Adrenal gland (tissue), 19 donors: ENCODE measurements around the gene ASH1L. TPM values are rescaled to one million over a fixed set of nuclear protein-coding genes. Genes with fewer than 3 reads are reported as not detected.
"Not testable (repeated sequence)": the region's sequence is repeated elsewhere in the genome, so short reads cannot be mapped to it uniquely, and the experiment has no call there.

ENCODE experiments used
- DNase-seq, 7 donors: peaks; one replicate each; pipeline ENCODE4 v3.0.0-alpha.2; 2019 to 2020
- H3K27ac ChIP-seq, 5 donors: fragments of 200-600 bp; sonication (generic) in 4 of 5; 1 replicate in 3 of 5; 2 replicates in 2 of 5; pipeline versions ENCODE4 v1.5.1 to v1.8.0; 2016 to 2020; ENCODE audit warnings: mild to moderate bottlenecking in 1 of 5
- H3K27me3 ChIP-seq: fragments of 200-600 bp; 2 replicates; pipeline ENCODE4 v1.8.0; 2021
- H3K36me3 ChIP-seq, 2 donors: fragments of 200-600 bp; replicated peaks in 1 of 2; 1 replicate in 1 of 2; 2 replicates in 1 of 2; pipeline versions ENCODE4 v1.5.1 to v1.8.0; 2018 to 2022
- H3K4me1 ChIP-seq, 2 donors: fragments of 200-600 bp; replicated peaks in 1 of 2; 1 replicate in 1 of 2; 2 replicates in 1 of 2; pipeline versions ENCODE4 v1.5.1 to v1.8.0; 2018 to 2021
- H3K4me3 ChIP-seq, 4 donors: fragments of 200-600 bp; sonication (generic) in 3 of 4; one replicate each; pipeline ENCODE4 v1.5.1; 2016 to 2018
- H3K9me3 ChIP-seq, 3 donors: fragments of 200-600 bp; sonication (generic) in 1 of 3; replicated peaks in 1 of 3; 1 replicate in 2 of 3; 2 replicates in 1 of 3; pipeline versions ENCODE4 v1.5.1 to v1.8.0; 2016 to 2021
- CTCF ChIP-seq, 6 experiments: fragments of 450-650 bp in 4 of 6; fragments of 200-600 bp in 2 of 6; sonication (generic) in 1 of 6; IDR thresholded peaks; 1 replicate in 5 of 6; 2 replicates in 1 of 6; pipeline versions ENCODE4 v1.5.1 to v1.8.0; 2016 to 2021; ENCODE audit warnings: antibody characterized with exemption in 6 of 6, mild to moderate bottlenecking in 2 of 6, moderate library complexity in 1 of 6
- POLR2A ChIP-seq, 2 donors: fragments of 450-650 bp; IDR thresholded peaks; one replicate each; pipeline ENCODE4 v1.6.1; 2017; ENCODE audit warnings: antibody characterized with exemption in 2 of 2, mild to moderate bottlenecking in 2 of 2, moderate library complexity in 1 of 2
- WGBS, 4 donors: extraction: QIAGEN DNeasy Blood & Tissue Kit in 2 of 4; methylation state at CpG; one replicate each; pipeline versions ENCODE4 v1.1.5 to v1.1.7; 2013 to 2017; 5-methylcytosine and 5-hydroxymethylcytosine counted together
- intact Hi-C, 2 donors: fragments of 100-400 bp; cut with DNase I; formaldehyde crosslinking; loops; one replicate each; pipeline versions ENCODE4 v1.14.1 to v1.15.0; 2022 to 2023
- long read RNA-seq, 10 donors: library from polyadenylated mRNA in 3 of 10; unstranded in 2 of 10; stranded (forward) in 1 of 10; transcript quantifications; one replicate each; pipeline ENCODE4 v2.0.0 and lab custom pipeline, GENCODE V29; 2021 to 2026
- polyA plus RNA-seq, 3 donors: library from polyadenylated mRNA; stranded (reverse); fragments of 200-250 nt in 2 of 3; fragments of 350-450 nt in 1 of 3; fragmentation: Illumina TruSeq in 1 of 3; extraction: RNeasy Lipid Tissue Mini Kit (QIAGEN cat#74804) in 1 of 3; gene quantifications; one replicate each; pipeline ENCODE4 v1.2.3, GENCODE V29; 2013 to 2014
- total RNA-seq, 9 donors: library from RNA; depleted of rRNA in 4 of 9; stranded (reverse); fragments of >200 nt in 4 of 9; fragments of 120-200 nt in 1 of 9; fragmentation: NEBNext Ultra II Directional in 1 of 9; extraction: Animal tissue kit (Norgen Biotek cat#: 25700) in 1 of 9; gene quantifications; one replicate each; pipeline versions ENCODE4 v1.1.0 to v1.2.4, GENCODE V29; 2013 to 2023
- donor health status: healthy with polysubstance abuse.
- donor health status: Bipolar disorder and iron deficiency.
- donor health status: DM: yes; HTN: yes; CAD: no.
- donor health status: DM: no; HTN: no; CAD: no.
- donor health status: DM: no; HTN: no; CAD: no.
- donor health status: DM: yes; HTN: yes; CAD: no.

The ASH1L gene, protein sequence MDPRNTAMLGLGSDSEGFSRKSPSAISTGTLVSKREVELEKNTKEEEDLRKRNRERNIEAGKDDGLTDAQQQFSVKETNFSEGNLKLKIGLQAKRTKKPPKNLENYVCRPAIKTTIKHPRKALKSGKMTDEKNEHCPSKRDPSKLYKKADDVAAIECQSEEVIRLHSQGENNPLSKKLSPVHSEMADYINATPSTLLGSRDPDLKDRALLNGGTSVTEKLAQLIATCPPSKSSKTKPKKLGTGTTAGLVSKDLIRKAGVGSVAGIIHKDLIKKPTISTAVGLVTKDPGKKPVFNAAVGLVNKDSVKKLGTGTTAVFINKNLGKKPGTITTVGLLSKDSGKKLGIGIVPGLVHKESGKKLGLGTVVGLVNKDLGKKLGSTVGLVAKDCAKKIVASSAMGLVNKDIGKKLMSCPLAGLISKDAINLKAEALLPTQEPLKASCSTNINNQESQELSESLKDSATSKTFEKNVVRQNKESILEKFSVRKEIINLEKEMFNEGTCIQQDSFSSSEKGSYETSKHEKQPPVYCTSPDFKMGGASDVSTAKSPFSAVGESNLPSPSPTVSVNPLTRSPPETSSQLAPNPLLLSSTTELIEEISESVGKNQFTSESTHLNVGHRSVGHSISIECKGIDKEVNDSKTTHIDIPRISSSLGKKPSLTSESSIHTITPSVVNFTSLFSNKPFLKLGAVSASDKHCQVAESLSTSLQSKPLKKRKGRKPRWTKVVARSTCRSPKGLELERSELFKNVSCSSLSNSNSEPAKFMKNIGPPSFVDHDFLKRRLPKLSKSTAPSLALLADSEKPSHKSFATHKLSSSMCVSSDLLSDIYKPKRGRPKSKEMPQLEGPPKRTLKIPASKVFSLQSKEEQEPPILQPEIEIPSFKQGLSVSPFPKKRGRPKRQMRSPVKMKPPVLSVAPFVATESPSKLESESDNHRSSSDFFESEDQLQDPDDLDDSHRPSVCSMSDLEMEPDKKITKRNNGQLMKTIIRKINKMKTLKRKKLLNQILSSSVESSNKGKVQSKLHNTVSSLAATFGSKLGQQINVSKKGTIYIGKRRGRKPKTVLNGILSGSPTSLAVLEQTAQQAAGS (N-terminal part only)
- total RNA-seq (10 to 100 TPM; 38.8 to 59.3 (median 46.8) TPM), polyA plus RNA-seq (10 to 100 TPM in 1 of 3 donors, 1 to 10 TPM in 2; 3.7 to 33.4 (median 9.2) TPM)
- long read RNA-seq, donor 1: 0 reads
- long read RNA-seq, donor 2: 0 reads
- long read RNA-seq, donor 3: 0 reads
- long read RNA-seq, donor 4, partial matches to known transcripts: 5 of 14 reads
- long read RNA-seq, donor 4, other reads (novel, unspliced or antisense): 9 of 14 reads
- long read RNA-seq, donor 5, partial matches to known transcripts: 1 of 1 reads
- long read RNA-seq, donor 5, other reads (novel, unspliced or antisense): 0 of 1 reads
- long read RNA-seq, donor 6, partial matches to known transcripts: 6 of 15 reads
- long read RNA-seq, donor 6, other reads (novel, unspliced or antisense): 9 of 15 reads
- long read RNA-seq, donor 7: 0 reads
- long read RNA-seq, donor 8, partial matches to known transcripts: 0 of 1 reads
- long read RNA-seq, donor 8, other reads (novel, unspliced or antisense): 0 of 1 reads
- long read RNA-seq, donor 9, partial matches to known transcripts: 0 of 1 reads
- long read RNA-seq, donor 9, other reads (novel, unspliced or antisense): 0 of 1 reads
- long read RNA-seq, donor 10: 0 reads

DNA sequence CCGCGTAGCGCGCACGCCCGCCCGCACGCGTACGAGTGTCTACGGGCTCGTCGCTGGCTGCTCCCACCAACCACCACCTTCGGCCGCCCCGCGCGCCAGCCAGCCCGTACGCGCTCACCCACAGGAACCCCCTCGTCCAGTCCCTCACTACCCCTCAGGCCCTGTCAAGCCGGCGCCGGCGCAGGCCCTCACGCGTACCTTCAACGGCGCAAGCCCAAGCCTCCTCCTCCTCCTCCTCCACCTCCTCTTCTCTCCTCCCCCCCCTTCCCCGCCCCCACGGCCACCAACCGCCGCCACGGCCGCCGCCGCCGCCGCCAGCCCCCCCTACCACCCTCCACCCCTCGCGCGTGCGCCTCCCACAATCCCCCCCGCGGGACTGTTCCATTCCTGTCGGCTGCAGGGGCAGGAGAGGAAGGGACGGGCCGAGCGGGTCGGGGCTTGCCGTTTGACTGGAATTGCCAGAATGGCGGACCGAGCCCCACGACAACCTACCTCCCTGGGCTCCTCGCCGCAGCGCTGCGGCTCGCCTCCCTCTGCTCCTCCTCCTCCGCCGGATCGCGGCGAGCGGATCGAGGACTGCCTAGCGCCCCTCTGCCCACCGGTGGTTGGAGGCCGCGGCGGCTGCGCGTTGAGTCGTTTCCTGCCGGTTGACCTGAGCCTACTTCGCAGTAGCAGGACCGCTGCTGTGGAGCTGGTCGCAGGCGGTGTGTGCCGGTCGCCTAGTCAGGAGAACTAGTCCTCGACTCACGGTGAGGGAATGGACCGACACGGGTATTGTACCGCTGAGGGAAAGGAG lies at the start of gene ASH1L:
ASH1L (minus strand) TSS at position 223 of the 796 bp plus-strand sequence. CDS start 41,284 bp downstream, outside the sequence.
- DNase-seq: peak; percentile 92 to 96 (median 95)
- Histone ChIP-seq H3K4me3 (peak within 1 kb of the TSS; percentile 57 to 100 (median 90)), H3K36me3 (no peaks in the 10 kb centered on the region), H3K27me3 (no peaks in the 10 kb centered on the region), H3K9me3 (no peaks in the 10 kb centered on the region), H3K4me1 (peaks cover 20 to 36% of the 10 kb centered on the region in 2 donors), H3K27ac (peak within 1 kb of the TSS; percentile 73 to 100 (median 97))
- intact Hi-C loops: no loop called here
- 1 to 2% (median 1%) methylated on average over 35 to 87 of the region's 87 CpGs for WGBS, 4 donors
- TF ChIP-seq CTCF (IDR thresholded peaks at IDR 0.05) (peak in 4 of 6 experiments; percentile 13 to 41 (median 24)), POLR2A (IDR thresholded peaks at IDR 0.05) (peak; percentile 95 to 97)

- Histone ChIP-seq H3K4me3 (peak overlapping the region in 1 of 4 donors; percentile 66), H3K36me3 (peaks cover 0 to 13% of the 10 kb centered on the region in 2 donors)
- H3K4me1 ChIP-seq, H3K27me3 ChIP-seq, H3K9me3 ChIP-seq, H3K27ac ChIP-seq, DNase-seq, intact Hi-C loops: not testable (repeated sequence)
- WGBS, 4 donors: 0% methylated on average over 5 of the region's 33 CpGs; no CpG with 5 or more reads in 3 of the 4 donors
Observed at GRCh38 chr1:155610257-155610647, 47.6 kb upstream of the ASH1L start.

DNA sequence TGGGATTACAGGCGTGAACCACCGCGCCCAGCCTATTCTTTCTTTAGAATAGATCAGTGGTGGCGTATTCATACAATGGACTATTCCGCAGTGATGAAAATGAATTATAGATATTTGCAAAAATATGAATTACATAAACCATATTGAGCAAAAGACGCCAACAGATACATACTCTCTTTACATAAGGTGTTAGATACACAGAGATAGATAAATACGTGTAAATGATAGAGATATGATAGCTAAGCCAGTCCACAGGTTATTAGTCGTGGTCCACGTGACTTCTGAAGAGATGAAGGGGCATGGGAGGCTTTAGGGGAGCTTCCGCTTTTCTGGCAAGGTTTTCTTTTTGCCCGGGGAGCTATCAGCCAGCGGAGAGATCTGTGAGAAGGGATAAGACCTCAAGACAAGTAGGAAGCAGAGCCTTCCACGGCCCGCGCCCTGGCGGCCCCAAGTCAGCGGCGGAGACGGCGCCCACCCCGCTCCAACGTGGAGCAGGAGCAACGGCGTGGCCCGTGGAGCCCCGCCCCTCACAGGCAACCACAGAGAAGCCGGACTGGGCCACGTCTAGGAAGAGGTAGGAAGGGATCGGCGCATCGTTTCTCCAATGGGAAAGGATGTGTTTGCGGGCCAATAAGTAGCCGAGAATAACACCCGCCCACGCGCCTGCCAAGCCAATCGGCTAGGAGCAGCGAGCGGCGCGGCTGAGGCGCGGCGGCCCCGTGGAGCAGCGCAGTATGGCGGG lies 47.1 kb upstream of the ASH1L start, which contains the start of gene MSTO1:
MSTO1 (plus strand) TSS at position 704 of the 742 bp plus-strand sequence; CDS start at position 735, 31 bp downstream.
- 7 to 15% (median 10%) methylated on average over 25 to 43 of the region's 47 CpGs for WGBS, 4 donors
- peak; percentile 94 to 99 (median 98) for DNase-seq
- H3K36me3 ChIP-seq: peaks cover 0 to 13% of the 10 kb centered on the region in 2 donors
- peaks cover 0 to 5% of the 10 kb centered on the region in 2 donors for H3K4me1 ChIP-seq
- H3K27me3 ChIP-seq: no peaks in the 10 kb centered on the region
- intact Hi-C loops: no loop called here
- no peaks in the 10 kb centered on the region for H3K9me3 ChIP-seq
- TF ChIP-seq CTCF (IDR thresholded peaks at IDR 0.05) (no peak), POLR2A (IDR thresholded peaks at IDR 0.05) (peak; percentile 4 to 34)
- peak within 1 kb of the TSS in 3 of 4 donors; percentile 54 to 77 (median 66) for H3K4me3 ChIP-seq
- H3K27ac ChIP-seq: peak within 1 kb of the TSS in 2 of 5 donors; percentile 50 to 63
